Measurements from ENCODE around the gene VDAC1. TPM values are rescaled to one million over a fixed set of nuclear protein-coding genes. Genes with fewer than 3 reads are reported as not detected.

The VDAC1 gene
- total RNA-seq, 1 donor from 2014 or later, result 119 TPM

DNA sequence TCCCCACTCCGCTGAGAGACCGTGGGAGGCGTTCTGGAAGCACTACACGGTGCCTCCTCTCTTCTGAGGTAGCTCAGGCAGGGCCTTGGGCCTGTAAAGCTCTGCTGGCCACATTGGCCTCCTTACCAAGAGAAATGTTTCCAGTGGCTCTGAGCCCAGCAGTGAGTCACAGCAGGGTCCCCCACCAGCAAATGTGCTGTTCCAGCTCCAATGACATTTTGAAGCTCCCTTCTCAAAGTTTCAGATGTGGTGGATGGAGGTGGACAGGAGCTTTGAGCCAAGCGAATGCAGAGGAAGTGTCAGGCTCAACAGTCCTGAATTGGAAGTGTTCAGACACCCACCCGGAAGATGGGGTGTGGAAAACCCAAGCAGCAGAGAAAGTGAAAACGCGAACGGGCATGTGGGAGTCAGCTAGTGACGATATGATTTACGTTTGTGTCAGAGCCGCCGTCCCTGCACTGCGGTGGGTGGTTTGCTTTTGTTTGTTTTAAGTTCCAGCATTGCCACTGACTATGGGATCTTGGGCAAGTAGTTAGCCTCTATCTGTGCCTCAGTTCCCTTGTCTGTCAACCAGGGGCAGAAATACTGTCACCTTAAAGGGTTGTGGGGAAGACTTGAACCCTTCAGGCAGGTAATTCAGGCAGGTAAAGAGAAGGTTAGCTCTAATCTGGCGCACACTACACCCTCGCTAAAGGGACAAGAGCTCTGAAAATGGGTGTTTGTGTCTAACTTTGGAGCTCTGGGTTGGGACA, 74.5 kb downstream of the VDAC1 start:
- DNase-seq (ENCODE audit: extremely low spot score, unreplicated experiment), result no peak
- H3K27ac Mint-ChIP-seq (ENCODE audit: unreplicated experiment), result no peak overlapping the region
- H3K36me3 Mint-ChIP-seq (ENCODE audit: unreplicated experiment), result no peaks in the 10 kb centered on the region
- peaks cover 2% of the 10 kb centered on the region for H3K27me3 Mint-ChIP-seq (ENCODE audit: unreplicated experiment)
- peaks cover 12% of the 10 kb centered on the region for H3K4me1 Mint-ChIP-seq (ENCODE audit: unreplicated experiment)
- TF ChIP-seq, protein P1, sequence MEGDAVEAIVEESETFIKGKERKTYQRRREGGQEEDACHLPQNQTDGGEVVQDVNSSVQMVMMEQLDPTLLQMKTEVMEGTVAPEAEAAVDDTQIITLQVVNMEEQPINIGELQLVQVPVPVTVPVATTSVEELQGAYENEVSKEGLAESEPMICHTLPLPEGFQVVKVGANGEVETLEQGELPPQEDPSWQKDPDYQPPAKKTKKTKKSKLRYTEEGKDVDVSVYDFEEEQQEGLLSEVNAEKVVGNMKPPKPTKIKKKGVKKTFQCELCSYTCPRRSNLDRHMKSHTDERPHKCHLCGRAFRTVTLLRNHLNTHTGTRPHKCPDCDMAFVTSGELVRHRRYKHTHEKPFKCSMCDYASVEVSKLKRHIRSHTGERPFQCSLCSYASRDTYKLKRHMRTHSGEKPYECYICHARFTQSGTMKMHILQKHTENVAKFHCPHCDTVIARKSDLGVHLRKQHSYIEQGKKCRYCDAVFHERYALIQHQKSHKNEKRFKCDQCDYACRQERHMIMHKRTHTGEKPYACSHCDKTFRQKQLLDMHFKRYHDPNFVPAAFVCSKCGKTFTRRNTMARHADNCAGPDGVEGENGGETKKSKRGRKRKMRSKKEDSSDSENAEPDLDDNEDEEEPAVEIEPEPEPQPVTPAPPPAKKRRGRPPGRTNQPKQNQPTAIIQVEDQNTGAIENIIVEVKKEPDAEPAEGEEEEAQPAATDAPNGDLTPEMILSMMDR (IDR thresholded peaks at IDR 0.05), result no peak
- no peaks in the 10 kb centered on the region for H3K9me3 Mint-ChIP-seq (ENCODE audit: unreplicated experiment)
- no peak overlapping the region for H3K4me3 Mint-ChIP-seq (ENCODE audit: unreplicated experiment)

GRCh38 chr5:133928587-133929393, 76.0 kb downstream of the VDAC1 start:
- Mint-ChIP-seq H3K36me3 (ENCODE audit: unreplicated experiment) (no peaks in the 10 kb centered on the region), H3K4me3 (ENCODE audit: unreplicated experiment) (no peak overlapping the region), H3K4me1 (ENCODE audit: unreplicated experiment) (peaks cover 10% of the 10 kb centered on the region), H3K27ac (ENCODE audit: unreplicated experiment) (no peak overlapping the region), H3K27me3 (ENCODE audit: unreplicated experiment) (peaks cover 14% of the 10 kb centered on the region), H3K9me3 (ENCODE audit: unreplicated experiment) (no peaks in the 10 kb centered on the region)
- TF ChIP-seq, protein P1 (IDR thresholded peaks at IDR 0.05), result no peak
- DNase-seq (ENCODE audit: extremely low spot score, unreplicated experiment), result no peak

DNA sequence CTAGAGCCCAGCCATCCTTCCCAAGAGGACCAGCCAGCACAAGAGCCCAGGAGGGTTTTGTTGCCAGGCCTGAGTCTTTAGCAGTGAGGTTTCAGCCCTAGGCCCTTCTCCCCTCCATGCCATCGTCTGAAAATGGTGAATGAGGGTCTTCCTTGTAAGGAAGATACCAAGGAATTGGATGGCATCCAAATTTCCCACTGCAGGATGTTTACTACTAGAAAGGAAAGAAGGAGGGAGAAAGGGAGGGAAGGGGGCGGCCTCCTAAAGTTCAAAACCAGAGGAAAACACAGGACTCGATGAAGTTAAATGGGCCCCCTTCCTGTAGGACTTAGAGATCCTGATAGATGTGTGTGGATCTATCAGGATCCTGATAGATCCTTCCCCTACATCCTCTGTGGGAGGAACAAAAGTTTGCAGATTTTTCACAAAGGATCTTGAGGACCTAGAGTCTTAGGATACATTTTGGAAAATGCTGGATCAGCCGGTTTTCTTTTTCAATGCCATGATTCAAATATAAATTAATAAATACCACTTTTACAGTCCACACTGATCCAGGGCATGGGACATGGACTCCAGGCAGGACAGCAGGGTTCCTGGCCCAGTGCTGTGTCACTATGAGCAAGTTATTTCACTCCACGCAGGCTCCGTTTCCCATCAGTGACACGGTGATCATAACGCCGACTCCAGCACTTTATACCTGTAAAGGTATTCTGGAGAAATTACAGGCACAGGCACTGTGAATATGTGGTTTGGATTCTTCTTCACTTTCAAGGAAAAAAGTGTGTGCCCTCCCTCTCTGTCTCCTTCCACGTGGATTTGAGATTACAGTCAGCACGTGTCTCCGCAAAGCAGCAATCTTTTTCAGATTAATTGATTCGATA, 77.2 kb downstream of the VDAC1 start:
- Mint-ChIP-seq H3K4me1 (ENCODE audit: unreplicated experiment) (peaks cover 10% of the 10 kb centered on the region), H3K9me3 (ENCODE audit: unreplicated experiment) (no peaks in the 10 kb centered on the region), H3K4me3 (ENCODE audit: unreplicated experiment) (no peak overlapping the region), H3K36me3 (ENCODE audit: unreplicated experiment) (no peaks in the 10 kb centered on the region), H3K27ac (ENCODE audit: unreplicated experiment) (no peak overlapping the region), H3K27me3 (ENCODE audit: unreplicated experiment) (peaks cover 18% of the 10 kb centered on the region)
- TF ChIP-seq, protein P1 (IDR thresholded peaks at IDR 0.05), result no peak
- no peak for DNase-seq (ENCODE audit: extremely low spot score, unreplicated experiment)

DNA sequence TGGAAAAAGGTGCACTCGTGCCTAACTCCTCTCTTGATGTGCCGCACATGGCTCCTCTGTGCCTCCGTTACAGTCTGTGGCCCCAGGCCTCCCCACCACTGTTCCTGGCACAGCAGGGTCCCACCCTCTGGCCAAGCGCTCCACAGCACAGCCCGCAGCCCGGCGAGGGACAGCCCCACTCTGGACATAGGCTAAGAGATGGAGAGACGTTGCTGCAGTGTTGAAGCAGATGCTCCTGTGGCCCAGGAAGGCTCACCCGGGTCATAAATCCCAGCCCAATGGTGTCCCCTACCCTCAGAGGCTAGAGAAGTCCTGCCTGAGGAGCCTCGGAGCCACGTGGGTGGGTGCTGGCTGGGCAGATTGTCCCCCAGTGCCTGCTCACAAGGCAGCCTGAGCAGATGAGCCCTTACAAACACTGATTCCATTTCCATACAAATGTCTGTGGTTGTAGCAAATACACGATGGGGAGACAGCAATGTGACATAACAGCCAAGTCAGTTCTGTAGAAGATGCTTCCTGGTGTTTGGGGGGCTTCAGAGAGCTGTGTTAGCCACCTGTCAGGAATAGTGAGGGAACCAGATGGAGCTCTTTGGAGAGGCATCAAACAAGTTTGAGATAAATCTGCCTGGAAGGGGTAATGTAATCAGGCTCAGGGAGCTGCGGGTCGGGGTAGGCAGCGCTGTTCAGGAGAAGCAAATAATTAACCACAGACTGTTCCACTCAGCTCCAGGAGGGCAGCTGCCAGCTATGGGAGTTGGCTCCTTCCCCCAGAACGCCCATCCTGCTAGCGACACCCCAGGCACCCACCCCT, 78.1 kb downstream of the VDAC1 start:
- DNase-seq (ENCODE audit: extremely low spot score, unreplicated experiment), result no peak
- Mint-ChIP-seq H3K4me3 (ENCODE audit: unreplicated experiment) (no peak overlapping the region), H3K27me3 (ENCODE audit: unreplicated experiment) (peaks cover 25% of the 10 kb centered on the region), H3K9me3 (ENCODE audit: unreplicated experiment) (no peaks in the 10 kb centered on the region), H3K36me3 (ENCODE audit: unreplicated experiment) (no peaks in the 10 kb centered on the region), H3K4me1 (ENCODE audit: unreplicated experiment) (peaks cover 10% of the 10 kb centered on the region), H3K27ac (ENCODE audit: unreplicated experiment) (no peak overlapping the region)
- TF ChIP-seq, protein P1 (IDR thresholded peaks at IDR 0.05), result no peak

Data from osteocyte (in vitro differentiated cells).